ENCODE measurements around the gene DIP2C. TPM values are rescaled to one million over a fixed set of nuclear protein-coding genes. Genes with fewer than 3 reads are reported as not detected.

Gene DIP2C
- total RNA-seq, 6 experiments from 2014 or later, result 23.2 to 28.9 (median 26.3) TPM

- DNase-seq, result no peak
- peaks cover 5% of the 10 kb centered on the region; the same call in 1 of the 2 replicates for H3K4me1 Mint-ChIP-seq (ENCODE audit: low read depth)
- peaks cover 2% of the 10 kb centered on the region for H3K27me3 Mint-ChIP-seq (ENCODE audit: insufficient read depth)
- TF ChIP-seq, protein P1, sequence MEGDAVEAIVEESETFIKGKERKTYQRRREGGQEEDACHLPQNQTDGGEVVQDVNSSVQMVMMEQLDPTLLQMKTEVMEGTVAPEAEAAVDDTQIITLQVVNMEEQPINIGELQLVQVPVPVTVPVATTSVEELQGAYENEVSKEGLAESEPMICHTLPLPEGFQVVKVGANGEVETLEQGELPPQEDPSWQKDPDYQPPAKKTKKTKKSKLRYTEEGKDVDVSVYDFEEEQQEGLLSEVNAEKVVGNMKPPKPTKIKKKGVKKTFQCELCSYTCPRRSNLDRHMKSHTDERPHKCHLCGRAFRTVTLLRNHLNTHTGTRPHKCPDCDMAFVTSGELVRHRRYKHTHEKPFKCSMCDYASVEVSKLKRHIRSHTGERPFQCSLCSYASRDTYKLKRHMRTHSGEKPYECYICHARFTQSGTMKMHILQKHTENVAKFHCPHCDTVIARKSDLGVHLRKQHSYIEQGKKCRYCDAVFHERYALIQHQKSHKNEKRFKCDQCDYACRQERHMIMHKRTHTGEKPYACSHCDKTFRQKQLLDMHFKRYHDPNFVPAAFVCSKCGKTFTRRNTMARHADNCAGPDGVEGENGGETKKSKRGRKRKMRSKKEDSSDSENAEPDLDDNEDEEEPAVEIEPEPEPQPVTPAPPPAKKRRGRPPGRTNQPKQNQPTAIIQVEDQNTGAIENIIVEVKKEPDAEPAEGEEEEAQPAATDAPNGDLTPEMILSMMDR (IDR thresholded peaks at IDR 0.05), result no peak
- no peak overlapping the region for H3K4me3 Mint-ChIP-seq
- H3K27ac Mint-ChIP-seq, result no peak overlapping the region
- H3K36me3 Mint-ChIP-seq (ENCODE audit: low read depth), result peaks cover 57% of the 10 kb centered on the region
- peaks cover 9% of the 10 kb centered on the region for H3K9me3 Mint-ChIP-seq
These were observed 217.1 kb downstream of the DIP2C start for GRCh38 chr10:472241-472910.

- TF ChIP-seq, protein P1 (IDR thresholded peaks at IDR 0.05), result no peak
- DNase-seq, result no peak
- Mint-ChIP-seq H3K27ac (no peak overlapping the region), H3K9me3 (no peaks in the 10 kb centered on the region), H3K36me3 (ENCODE audit: low read depth) (peaks cover 54% of the 10 kb centered on the region), H3K27me3 (ENCODE audit: insufficient read depth) (peaks cover 2% of the 10 kb centered on the region; the same call in 1 of the 2 replicates), H3K4me1 (ENCODE audit: low read depth) (no peaks in the 10 kb centered on the region), H3K4me3 (no peak overlapping the region)
These were observed 219.0 kb downstream of the DIP2C start for GRCh38 chr10:470339-471003.

DNA sequence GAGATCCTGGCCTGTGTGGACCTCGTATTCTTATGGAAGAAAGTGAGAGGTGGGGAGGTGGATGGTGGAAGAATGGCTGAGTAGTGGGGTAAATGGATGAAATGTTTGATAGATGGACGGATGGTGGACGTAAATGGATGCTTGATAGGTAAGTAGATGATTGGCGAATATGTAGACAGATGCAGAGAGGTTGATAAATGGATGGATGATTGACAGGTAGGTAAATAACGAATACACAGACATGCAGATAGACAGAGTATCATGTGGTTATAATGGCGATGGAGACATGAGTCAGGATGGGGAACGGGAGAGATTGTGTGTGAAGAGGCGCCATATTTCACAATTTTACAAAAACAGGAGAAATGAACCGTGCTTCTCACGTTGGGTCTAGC lies 219.5 kb downstream of the DIP2C start:
- H3K4me1 Mint-ChIP-seq (ENCODE audit: low read depth), result no peaks in the 10 kb centered on the region
- H3K36me3 Mint-ChIP-seq (ENCODE audit: low read depth), result peaks cover 53% of the 10 kb centered on the region
- peaks cover 2% of the 10 kb centered on the region; the same call in 1 of the 2 replicates for H3K27me3 Mint-ChIP-seq (ENCODE audit: insufficient read depth)
- H3K9me3 Mint-ChIP-seq, result no peaks in the 10 kb centered on the region
- no peak overlapping the region for H3K4me3 Mint-ChIP-seq
- no peak for DNase-seq
- TF ChIP-seq, protein P1 (IDR thresholded peaks at IDR 0.05), result no peak
- no peak overlapping the region for H3K27ac Mint-ChIP-seq

GRCh38 chr10:459743-460142 lies 229.7 kb downstream of the DIP2C start:
- TF ChIP-seq, protein P1 (IDR thresholded peaks at IDR 0.05), result no peak
- H3K27ac Mint-ChIP-seq, result no peak overlapping the region
- no peak for DNase-seq
- H3K4me3 Mint-ChIP-seq, result no peak overlapping the region
- H3K27me3 Mint-ChIP-seq (ENCODE audit: insufficient read depth), result no peaks in the 10 kb centered on the region
- H3K36me3 Mint-ChIP-seq (ENCODE audit: low read depth), result peaks cover 39% of the 10 kb centered on the region
- H3K4me1 Mint-ChIP-seq (ENCODE audit: low read depth), result peaks cover 18% of the 10 kb centered on the region
- no peaks in the 10 kb centered on the region for H3K9me3 Mint-ChIP-seq

- no peak overlapping the region for H3K4me3 Mint-ChIP-seq
- H3K27ac Mint-ChIP-seq, result no peak overlapping the region
- peaks cover 31% of the 10 kb centered on the region for H3K36me3 Mint-ChIP-seq (ENCODE audit: low read depth)
- TF ChIP-seq, protein P1 (IDR thresholded peaks at IDR 0.05), result no peak
- DNase-seq, result no peak
- H3K27me3 Mint-ChIP-seq (ENCODE audit: insufficient read depth), result peaks cover 3% of the 10 kb centered on the region; the same call in 1 of the 2 replicates
- peaks cover 31% of the 10 kb centered on the region for H3K4me1 Mint-ChIP-seq (ENCODE audit: low read depth)
- H3K9me3 Mint-ChIP-seq, result peaks cover 2% of the 10 kb centered on the region; the same call in 1 of the 2 replicates
These were observed 231.0 kb downstream of the DIP2C start for GRCh38 chr10:458421-458851.

Data from HFFc6 (cell line).